Tibial nerve (tissue), 4 donors: ENCODE data around the gene KIF25. TPM values are rescaled to one million over a fixed set of nuclear protein-coding genes. Genes with fewer than 3 reads are reported as not detected.

Experiments used
- DNase-seq, 2 donors: peaks; one replicate each; pipeline ENCODE4 v3.0.0-alpha.2; 2019; ENCODE audit warnings: low spot score in 2 of 2
- H3K27ac ChIP-seq, 4 donors: fragments of 200-600 bp; sonication (generic) in 3 of 4; one replicate each; pipeline ENCODE4 v1.5.1; 2017 to 2019; ENCODE audit warnings: mild to moderate bottlenecking in 1 of 4
- H3K27me3 ChIP-seq, 2 donors: fragments of 200-600 bp; sonication (generic) in 1 of 2; one replicate each; pipeline versions ENCODE4 v1.5.1 to v1.6.0; 2017 to 2019
- H3K36me3 ChIP-seq, 3 donors: fragments of 200-600 bp; sonication (generic); one replicate each; pipeline ENCODE4 v1.5.1; 2018 to 2019
- H3K4me1 ChIP-seq, 4 donors: fragments of 200-600 bp; sonication (generic) in 3 of 4; one replicate each; pipeline ENCODE4 v1.5.1; 2017 to 2019
- H3K4me3 ChIP-seq, 4 donors: fragments of 200-600 bp; sonication (generic) in 3 of 4; one replicate each; pipeline ENCODE4 v1.5.1; 2017 to 2019; ENCODE audit warnings: mild to moderate bottlenecking in 1 of 4, moderate library complexity in 1 of 4
- H3K9me3 ChIP-seq, 4 donors: fragments of 200-600 bp; sonication (generic) in 3 of 4; one replicate each; pipeline ENCODE4 v1.5.1; 2017 to 2019
- CTCF ChIP-seq, 5 experiments: fragments of 200-600 bp in 3 of 5; fragments of 450-650 bp in 2 of 5; sonication (generic) in 3 of 5; IDR thresholded peaks; one replicate each; pipeline ENCODE4 v1.5.1; 2016 to 2019; ENCODE audit warnings: antibody characterized with exemption in 5 of 5, mild to moderate bottlenecking in 3 of 5, moderate library complexity in 2 of 5
- EP300 ChIP-seq, 2 donors: sonication (generic); formaldehyde crosslinking; IDR thresholded peaks; one replicate each; pipeline ENCODE4 v1.6.1; 2017; ENCODE audit warnings: antibody characterized with exemption in 2 of 2, mild to moderate bottlenecking in 1 of 2
- POLR2A ChIP-seq, 2 donors: fragments of 450-650 bp; IDR thresholded peaks; one replicate each; pipeline ENCODE4 v1.6.1; 2017; ENCODE audit warnings: antibody characterized with exemption in 2 of 2, mild to moderate bottlenecking in 2 of 2, moderate library complexity in 2 of 2
- WGBS, 2 donors: methylation state at CpG; one replicate each; pipeline ENCODE4 v1.1.5; 2018; 5-methylcytosine and 5-hydroxymethylcytosine counted together
- total RNA-seq, 4 donors: library from RNA; depleted of rRNA; stranded (reverse); fragments of >200 nt; gene quantifications; one replicate each; pipeline ENCODE4 v1.1.0, GENCODE V29; 2016

Gene KIF25
- total RNA-seq, result not detected

- DNase-seq, result no peak
- TF ChIP-seq EP300 (IDR thresholded peaks at IDR 0.05) (no peak), POLR2A (IDR thresholded peaks at IDR 0.05) (no peak), CTCF (IDR thresholded peaks at IDR 0.05) (no peak)
- no peaks in the 10 kb centered on the region for H3K27me3 ChIP-seq
- H3K27ac ChIP-seq, result no peak within 1 kb of the TSS
- no peaks in the 10 kb centered on the region for H3K36me3 ChIP-seq
- no peak within 1 kb of the TSS for H3K4me3 ChIP-seq
- 81 to 85% methylated on average over 9 of the region's 9 CpGs for WGBS, 2 donors
- H3K9me3 ChIP-seq, result no peaks in the 10 kb centered on the region
- H3K4me1 ChIP-seq, result no peaks in the 10 kb centered on the region
Measured at GRCh38 chr6:167997642-167998041, at the start of gene KIF25. Gene KIF25 (plus strand): TSS chr6:167997671. CDS start chr6:168029586, 31,915 bp downstream.

GRCh38 chr6:167947716-167948115 lies 49.8 kb upstream of the KIF25 start:
- peaks cover 0 to 74% (median 10%) of the 10 kb centered on the region in 3 donors for H3K36me3 ChIP-seq

GRCh38 chr6:167948716-167949115 lies 48.8 kb upstream of the KIF25 start:
- H3K4me3 ChIP-seq, result no peak overlapping the region
- no peak for DNase-seq
- H3K36me3 ChIP-seq, result peaks cover 0 to 66% (median 9%) of the 10 kb centered on the region in 3 donors
- H3K27me3 ChIP-seq, result no peaks in the 10 kb centered on the region
- H3K27ac ChIP-seq, result no peak overlapping the region
- TF ChIP-seq EP300 (IDR thresholded peaks at IDR 0.05) (no peak), POLR2A (IDR thresholded peaks at IDR 0.05) (no peak), CTCF (IDR thresholded peaks at IDR 0.05) (no peak)
- H3K4me1 ChIP-seq, result no peaks in the 10 kb centered on the region
- H3K9me3 ChIP-seq, result no peaks in the 10 kb centered on the region
- 76 to 77% methylated on average over 4 of the region's 4 CpGs for WGBS, 2 donors

More at GRCh38 chr6:167947716-167948115, 49.8 kb upstream of the KIF25 start:
- 92 to 97% methylated on average over 1 of the region's 1 CpG for WGBS, 2 donors
- no peak for TF ChIP-seq EP300 (IDR thresholded peaks at IDR 0.05)
- no peak for TF ChIP-seq CTCF (IDR thresholded peaks at IDR 0.05)
- no peak for TF ChIP-seq POLR2A (IDR thresholded peaks at IDR 0.05)
- Histone ChIP-seq H3K4me3 (no peak overlapping the region), H3K27ac (no peak overlapping the region), H3K9me3 (no peaks in the 10 kb centered on the region), H3K4me1 (no peaks in the 10 kb centered on the region), H3K27me3 (no peaks in the 10 kb centered on the region)
- no peak for DNase-seq

GRCh38 chr6:167949121-167949684 lies 48.3 kb upstream of the KIF25 start:
- Histone ChIP-seq H3K4me1 (no peaks in the 10 kb centered on the region), H3K4me3 (no peak overlapping the region), H3K27ac (no peak overlapping the region), H3K27me3 (no peaks in the 10 kb centered on the region), H3K9me3 (no peaks in the 10 kb centered on the region), H3K36me3 (peaks cover 0 to 61% (median 4%) of the 10 kb centered on the region in 3 donors)
- TF ChIP-seq CTCF (IDR thresholded peaks at IDR 0.05), result no peak
- no peak for TF ChIP-seq EP300 (IDR thresholded peaks at IDR 0.05)
- TF ChIP-seq POLR2A (IDR thresholded peaks at IDR 0.05), result no peak
- 75 to 80% methylated on average over 7 of the region's 7 CpGs for WGBS, 2 donors
- no peak for DNase-seq

- TF ChIP-seq CTCF (IDR thresholded peaks at IDR 0.05), result no peak
- no peak for TF ChIP-seq EP300 (IDR thresholded peaks at IDR 0.05)
- TF ChIP-seq POLR2A (IDR thresholded peaks at IDR 0.05), result no peak
- H3K9me3 ChIP-seq, result no peaks in the 10 kb centered on the region
- H3K36me3 ChIP-seq, result peaks cover 0 to 58% (median 0%) of the 10 kb centered on the region in 3 donors
- H3K27me3 ChIP-seq, result no peaks in the 10 kb centered on the region
- no peak for DNase-seq
- H3K4me3 ChIP-seq, result no peak overlapping the region
- WGBS, 2 donors, result 95 to 97% methylated on average over 29 of the region's 29 CpGs
- no peak overlapping the region for H3K27ac ChIP-seq
- H3K4me1 ChIP-seq, result no peaks in the 10 kb centered on the region
Measured at GRCh38 chr6:167951781-167952511, 45.5 kb upstream of the KIF25 start.
